ENCODE results near the gene EARS2. TPM values are rescaled to one million over a fixed set of nuclear protein-coding genes. Genes with fewer than 3 reads are reported as not detected.
"Not testable (repeated sequence)": the region's sequence is repeated elsewhere in the genome, so short reads cannot be mapped to it uniquely, and the experiment has no call there.

EARS2 gene
- total and polyA plus RNA-seq, 12 donors = 20.0 to 85.7 (median 33.5) TPM

GRCh38 chr16:23587726-23588125, 30.6 kb upstream of the EARS2 start:
- no peaks in the 10 kb centered on the region for H3K4me1 ChIP-seq (replicated peaks in 1 of 2)
- intact Hi-C loops (cut with DNase I) = no loop called here
- DNase-seq = no peak
- H3K27ac ChIP-seq = no peak overlapping the region
- H3K27me3 ChIP-seq = no peaks in the 10 kb centered on the region
- H3K4me3 ChIP-seq = no peak overlapping the region
- no peak for TF ChIP-seq POLR2A (IDR thresholded peaks at IDR 0.05)
- TF ChIP-seq CTCF (IDR thresholded peaks at IDR 0.05) = no peak
- H3K36me3 ChIP-seq (replicated peaks in 1 of 2) = peaks cover 0 to 79% of the 10 kb centered on the region in 2 donors
- WGBS, 4 donors = 83 to 89% (median 83%) methylated on average over 5 of the region's 5 CpGs
- no peaks in the 10 kb centered on the region for H3K9me3 ChIP-seq (replicated peaks in 1 of 3)

- Histone ChIP-seq H3K27ac (no peak overlapping the region), H3K27me3 (no peaks in the 10 kb centered on the region), H3K36me3 (replicated peaks in 1 of 2) (peaks cover 0 to 80% of the 10 kb centered on the region in 2 donors), H3K4me3 (no peak overlapping the region), H3K9me3 (replicated peaks in 1 of 3) (no peaks in the 10 kb centered on the region), H3K4me1 (replicated peaks in 1 of 2) (no peaks in the 10 kb centered on the region)
- no peak for DNase-seq
- 75 to 91% (median 84%) methylated on average over 12 to 13 of the region's 14 CpGs for WGBS, 4 donors
- intact Hi-C loops (cut with DNase I) = no loop called here
- TF ChIP-seq POLR2A (IDR thresholded peaks at IDR 0.05) = no peak
- TF ChIP-seq CTCF (IDR thresholded peaks at IDR 0.05) = no peak
Observed at GRCh38 chr16:23584186-23585076, 27.3 kb upstream of the EARS2 start.

- H3K4me1 ChIP-seq (replicated peaks in 1 of 2); H3K9me3 ChIP-seq (replicated peaks in 1 of 3); H3K27me3 ChIP-seq; H3K27ac ChIP-seq; intact Hi-C loops (cut with DNase I); H3K4me3 ChIP-seq; DNase-seq: not testable (repeated sequence)
- peaks cover 0 to 69% of the 10 kb centered on the region in 2 donors for H3K36me3 ChIP-seq (replicated peaks in 1 of 2)
- WGBS, 4 donors = 93 to 95% methylated on average over 23 to 26 of the region's 30 CpGs; no CpG with 5 or more reads in 2 of the 4 donors
Observed at GRCh38 chr16:23583271-23583670, 26.1 kb upstream of the EARS2 start.

- no peaks in the 10 kb centered on the region for H3K27me3 ChIP-seq
- H3K36me3 ChIP-seq (replicated peaks in 1 of 2) = peaks cover 0 to 57% of the 10 kb centered on the region in 2 donors
- no peak overlapping the region for H3K27ac ChIP-seq
- H3K9me3 ChIP-seq (replicated peaks in 1 of 3) = no peaks in the 10 kb centered on the region
- H3K4me3 ChIP-seq = no peak overlapping the region
- TF ChIP-seq CTCF (IDR thresholded peaks at IDR 0.05) (no peak), POLR2A (IDR thresholded peaks at IDR 0.05) (no peak)
- peaks cover 0 to 9% of the 10 kb centered on the region in 2 donors for H3K4me1 ChIP-seq (replicated peaks in 1 of 2)
- intact Hi-C loops (cut with DNase I) = no loop called here
- no peak for DNase-seq
Observed at GRCh38 chr16:23581764-23582163, 24.6 kb upstream of the EARS2 start.

- no peaks in the 10 kb centered on the region for H3K9me3 ChIP-seq (replicated peaks in 1 of 3)
- peaks cover 0 to 9% of the 10 kb centered on the region in 2 donors for H3K4me1 ChIP-seq (replicated peaks in 1 of 2)
- no peak overlapping the region for H3K4me3 ChIP-seq
- no peak overlapping the region for H3K27ac ChIP-seq
- H3K36me3 ChIP-seq (replicated peaks in 1 of 2) = peaks cover 0 to 43% of the 10 kb centered on the region in 2 donors
- intact Hi-C loops (cut with DNase I) = no loop called here
- H3K27me3 ChIP-seq = no peaks in the 10 kb centered on the region
- TF ChIP-seq POLR2A (IDR thresholded peaks at IDR 0.05) (no peak), CTCF (IDR thresholded peaks at IDR 0.05) (no peak)
- no peak for DNase-seq
Observed at GRCh38 chr16:23580391-23580790, 23.2 kb upstream of the EARS2 start.

Data from adrenal gland (tissue), 12 donors.